Testis (tissue), 2 donors: ENCODE results near the gene CDH24.

Source experiments
- CTCF ChIP-seq, 3 experiments: fragments of 450-650 bp in 2 of 3; fragments of 200-600 bp in 1 of 3; sonication (generic) in 1 of 3; IDR thresholded peaks; one replicate each; pipeline ENCODE4 v1.5.1; 2016 to 2019; ENCODE audit warnings: antibody characterized with exemption in 3 of 3, mild to moderate bottlenecking in 2 of 3, moderate library complexity in 1 of 3
- POLR2A ChIP-seq: fragments of 450-650 bp; IDR thresholded peaks from one replicate; pipeline ENCODE4 v1.6.1; 2017; ENCODE audit warnings: antibody characterized with exemption, mild to moderate bottlenecking, moderate library complexity

- no peak for TF ChIP-seq POLR2A
- no peak for TF ChIP-seq CTCF (IDR thresholded peaks at IDR 0.05)
These were observed 6.3 kb upstream of the CDH24 start for GRCh38 chr14:23063601-23064000.
